ENCODE results near the gene MSI2. TPM values are rescaled to one million over a fixed set of nuclear protein-coding genes. Genes with fewer than 3 reads are reported as not detected.
A peak's percentile ranks its signal among the peaks of the same experiment; 100 is the strongest.
"Not testable (repeated sequence)": the region's sequence is repeated elsewhere in the genome, so short reads cannot be mapped to it uniquely, and the experiment has no call there.

Gene MSI2
- total RNA-seq, 2 donors from 2014 or later, result 112 to 119 TPM

GRCh38 chr17:57490890-57491289 is 234.6 kb downstream of the MSI2 start:
- Mint-ChIP-seq H3K27me3 (ENCODE audit: low read depth) (no peaks in the 10 kb centered on the region), H3K4me3 (no peak overlapping the region), H3K36me3 (ENCODE audit: insufficient read depth in 2 of 2) (peaks cover 0 to 1% of the 10 kb centered on the region in 2 donors), H3K4me1 (ENCODE audit: low read depth) (peaks cover 32% of the 10 kb centered on the region), H3K9me3 (no peaks in the 10 kb centered on the region), H3K27ac (no peak overlapping the region)
- ATAC-seq (replicated peaks in 1 of 2), result no peak
- no peak for DNase-seq

- no peak overlapping the region for H3K27ac Mint-ChIP-seq
- no peak overlapping the region for H3K4me3 Mint-ChIP-seq
- no peaks in the 10 kb centered on the region for H3K9me3 Mint-ChIP-seq
- no peak for DNase-seq
- H3K27me3 Mint-ChIP-seq (ENCODE audit: low read depth), result no peaks in the 10 kb centered on the region
- H3K4me1 Mint-ChIP-seq (ENCODE audit: low read depth), result peaks cover 22% of the 10 kb centered on the region
- no peaks in the 10 kb centered on the region for H3K36me3 Mint-ChIP-seq (ENCODE audit: insufficient read depth in 2 of 2)
- no peak for ATAC-seq (replicated peaks in 1 of 2)
Measured at GRCh38 chr17:57493171-57493570, 236.8 kb downstream of the MSI2 start.

- Mint-ChIP-seq H3K4me3 (no peak overlapping the region), H3K27ac (no peak overlapping the region), H3K36me3 (ENCODE audit: insufficient read depth in 2 of 2) (no peaks in the 10 kb centered on the region), H3K4me1 (ENCODE audit: low read depth) (peaks cover 27% of the 10 kb centered on the region), H3K9me3 (no peaks in the 10 kb centered on the region), H3K27me3 (ENCODE audit: low read depth) (no peaks in the 10 kb centered on the region)
- DNase-seq (no peak), ATAC-seq (replicated peaks in 1 of 2) (no peak)
Measured at GRCh38 chr17:57493625-57494024, 237.3 kb downstream of the MSI2 start.

- no peak for DNase-seq
- Mint-ChIP-seq H3K4me3 (no peak overlapping the region), H3K27me3 (ENCODE audit: low read depth) (no peaks in the 10 kb centered on the region), H3K36me3 (ENCODE audit: insufficient read depth in 2 of 2) (no peaks in the 10 kb centered on the region), H3K4me1 (ENCODE audit: low read depth) (peaks cover 31% of the 10 kb centered on the region), H3K9me3 (no peaks in the 10 kb centered on the region), H3K27ac (no peak overlapping the region)
- ATAC-seq (replicated peaks in 1 of 2), result no peak
Measured at GRCh38 chr17:57494443-57494842, 238.1 kb downstream of the MSI2 start.

- ATAC-seq (replicated peaks in 1 of 2), result no peak
- Mint-ChIP-seq H3K36me3 (ENCODE audit: insufficient read depth in 2 of 2) (no peaks in the 10 kb centered on the region), H3K27me3 (ENCODE audit: low read depth) (no peaks in the 10 kb centered on the region), H3K27ac (no peak overlapping the region), H3K4me1 (ENCODE audit: low read depth) (peaks cover 40% of the 10 kb centered on the region), H3K9me3 (no peaks in the 10 kb centered on the region), H3K4me3 (no peak overlapping the region)
- no peak for DNase-seq
Measured at GRCh38 chr17:57495771-57496170, 239.4 kb downstream of the MSI2 start.

- ATAC-seq (replicated peaks in 1 of 2), result no peak
- Mint-ChIP-seq H3K27ac (no peak overlapping the region), H3K4me1 (ENCODE audit: low read depth) (peaks cover 34% of the 10 kb centered on the region), H3K27me3 (ENCODE audit: low read depth) (no peaks in the 10 kb centered on the region), H3K4me3 (no peak overlapping the region), H3K9me3 (no peaks in the 10 kb centered on the region), H3K36me3 (ENCODE audit: insufficient read depth in 2 of 2) (no peaks in the 10 kb centered on the region)
- no peak for DNase-seq
Measured at GRCh38 chr17:57496382-57496781, 240.1 kb downstream of the MSI2 start.

GRCh38 chr17:57498443-57498842 is 242.1 kb downstream of the MSI2 start:
- H3K27me3 Mint-ChIP-seq (ENCODE audit: low read depth), result no peaks in the 10 kb centered on the region
- no peak for ATAC-seq (replicated peaks in 1 of 2)
- H3K9me3 Mint-ChIP-seq, result no peaks in the 10 kb centered on the region
- no peak overlapping the region for H3K4me3 Mint-ChIP-seq
- no peaks in the 10 kb centered on the region for H3K36me3 Mint-ChIP-seq (ENCODE audit: insufficient read depth in 2 of 2)
- H3K27ac Mint-ChIP-seq, result no peak overlapping the region
- H3K4me1 Mint-ChIP-seq (ENCODE audit: low read depth), result peaks cover 33% of the 10 kb centered on the region
- no peak for DNase-seq

GRCh38 chr17:57499221-57499620 is 242.9 kb downstream of the MSI2 start:
- not testable (repeated sequence) for H3K27me3 Mint-ChIP-seq (ENCODE audit: low read depth); H3K4me3 Mint-ChIP-seq; DNase-seq; ATAC-seq (replicated peaks in 1 of 2); H3K36me3 Mint-ChIP-seq (ENCODE audit: insufficient read depth in 2 of 2); H3K9me3 Mint-ChIP-seq
- Mint-ChIP-seq H3K27ac (peak overlapping the region; percentile 47), H3K4me1 (ENCODE audit: low read depth) (peaks cover 35% of the 10 kb centered on the region)

GRCh38 chr17:57499648-57500049 is 243.3 kb downstream of the MSI2 start:
- H3K4me3 Mint-ChIP-seq, result no peak overlapping the region

GRCh38 chr17:57501016-57501415 is 244.7 kb downstream of the MSI2 start:
- no peak overlapping the region for H3K4me3 Mint-ChIP-seq
- DNase-seq (no peak), ATAC-seq (replicated peaks in 1 of 2) (no peak)
- H3K36me3 Mint-ChIP-seq (ENCODE audit: insufficient read depth in 2 of 2), result no peaks in the 10 kb centered on the region
- no peaks in the 10 kb centered on the region for H3K27me3 Mint-ChIP-seq (ENCODE audit: low read depth)
- H3K9me3 Mint-ChIP-seq, result no peaks in the 10 kb centered on the region
- H3K4me1 Mint-ChIP-seq (ENCODE audit: low read depth), result peaks cover 38% of the 10 kb centered on the region
- H3K27ac Mint-ChIP-seq, result no peak overlapping the region

More at GRCh38 chr17:57499648-57500049, 243.3 kb downstream of the MSI2 start:
- no peaks in the 10 kb centered on the region for H3K9me3 Mint-ChIP-seq
- peak overlapping the region; percentile 47 for H3K27ac Mint-ChIP-seq
- H3K4me1 Mint-ChIP-seq (ENCODE audit: low read depth), result peaks cover 38% of the 10 kb centered on the region
- ATAC-seq (replicated peaks in 1 of 2) (no peak), DNase-seq (no peak)
- H3K27me3 Mint-ChIP-seq (ENCODE audit: low read depth), result no peaks in the 10 kb centered on the region
- H3K36me3 Mint-ChIP-seq (ENCODE audit: insufficient read depth in 2 of 2), result no peaks in the 10 kb centered on the region

GRCh38 chr17:57502022-57502421 is 245.7 kb downstream of the MSI2 start:
- H3K4me3 Mint-ChIP-seq, result no peak overlapping the region
- no peak for ATAC-seq (replicated peaks in 1 of 2)
- no peaks in the 10 kb centered on the region for H3K36me3 Mint-ChIP-seq (ENCODE audit: insufficient read depth in 2 of 2)
- H3K9me3 Mint-ChIP-seq, result no peaks in the 10 kb centered on the region
- H3K27ac Mint-ChIP-seq, result peak overlapping the region; percentile 35
- no peak for DNase-seq
- H3K27me3 Mint-ChIP-seq (ENCODE audit: low read depth), result no peaks in the 10 kb centered on the region
- peaks cover 30% of the 10 kb centered on the region for H3K4me1 Mint-ChIP-seq (ENCODE audit: low read depth)

- ATAC-seq (replicated peaks in 1 of 2), result no peak
- DNase-seq, result no peak
- Mint-ChIP-seq H3K9me3 (no peaks in the 10 kb centered on the region), H3K4me3 (no peak overlapping the region), H3K36me3 (ENCODE audit: insufficient read depth in 2 of 2) (no peaks in the 10 kb centered on the region), H3K4me1 (ENCODE audit: low read depth) (peaks cover 30% of the 10 kb centered on the region), H3K27me3 (ENCODE audit: low read depth) (no peaks in the 10 kb centered on the region), H3K27ac (no peak overlapping the region)
Measured at GRCh38 chr17:57502811-57503241, 246.5 kb downstream of the MSI2 start.

- Mint-ChIP-seq H3K36me3 (ENCODE audit: insufficient read depth in 2 of 2) (peaks cover 0 to 2% of the 10 kb centered on the region in 2 donors), H3K27me3 (ENCODE audit: low read depth) (no peaks in the 10 kb centered on the region), H3K4me3 (no peak overlapping the region), H3K4me1 (ENCODE audit: low read depth) (peaks cover 21% of the 10 kb centered on the region), H3K9me3 (no peaks in the 10 kb centered on the region), H3K27ac (no peak overlapping the region)
- ATAC-seq (replicated peaks in 1 of 2), result no peak
- DNase-seq, result no peak
Measured at GRCh38 chr17:57504208-57504607, 247.9 kb downstream of the MSI2 start.

- peaks cover 9% of the 10 kb centered on the region for H3K4me1 Mint-ChIP-seq (ENCODE audit: low read depth)
- ATAC-seq (replicated peaks in 1 of 2) (no peak), DNase-seq (no peak)
- no peak overlapping the region for H3K4me3 Mint-ChIP-seq
- peaks cover 0 to 4% of the 10 kb centered on the region in 2 donors for H3K36me3 Mint-ChIP-seq (ENCODE audit: insufficient read depth in 2 of 2)
- no peak overlapping the region for H3K27ac Mint-ChIP-seq
- H3K27me3 Mint-ChIP-seq (ENCODE audit: low read depth), result no peaks in the 10 kb centered on the region
- H3K9me3 Mint-ChIP-seq, result no peaks in the 10 kb centered on the region
Measured at GRCh38 chr17:57505841-57506773, 249.8 kb downstream of the MSI2 start.
